SK-N-MC (cell line): ENCODE data around the gene FAM229A.
"Not testable (repeated sequence)": the region's sequence is repeated elsewhere in the genome, so short reads cannot be mapped to it uniquely, and the experiment has no call there.

Source experiments
- DNase-seq: peaks from one replicate; pipeline ENCODE4 v3.0.0-alpha.2; 2011; ENCODE audit warnings: low read depth, low spot score
- H3K27ac ChIP-seq: fragments of 200-600 bp; sonication (generic); 2 replicates; pipeline ENCODE4 v1.5.1; 2016; ENCODE audit warnings: mixed run types
- H3K36me3 ChIP-seq: fragments of 200-600 bp; sonication (generic); 2 replicates; pipeline ENCODE4 v1.6.1; 2017; ENCODE audit warnings: antibody characterized with exemption, low read length, mixed read lengths; ENCODE audit not compliant: insufficient read depth
- H3K4me3 ChIP-seq: fragments of 200-600 bp; sonication (generic); 2 replicates; pipeline ENCODE4 v1.5.1; 2016
- H3K9ac ChIP-seq: fragments of 200-600 bp; sonication (generic); 2 replicates; pipeline ENCODE4 v1.8.0; 2017; ENCODE audit warnings: mixed run types, mixed read lengths; ENCODE audit not compliant: insufficient read length
- H3K9me3 ChIP-seq: fragments of 200-600 bp; sonication (generic); 2 replicates; pipeline ENCODE4 v1.6.1; 2017; ENCODE audit warnings: low read depth, mild to moderate bottlenecking, antibody characterized with exemption, low read length, moderate library complexity, mixed read lengths
- EZH2 ChIP-seq: fragments of 200-600 bp; sonication (generic); IDR thresholded peaks from one replicate; pipeline ENCODE4 v1.6.1; 2017; ENCODE audit warnings: antibody characterized with exemption
- FOXP2 ChIP-seq: optimal IDR thresholded peaks from 2 replicates; pipeline ENCODE3; 2011; ENCODE audit warnings: mild to moderate bottlenecking, moderate library complexity; ENCODE audit not compliant: insufficient read depth; ENCODE audit errors: extremely low read length, control extremely low read depth
- POLR2AphosphoS5 ChIP-seq: IDR thresholded peaks from 2 replicates; pipeline ENCODE4 v1.6.1; 2012; ENCODE audit warnings: mild to moderate bottlenecking, low read depth, low read length, borderline replicate concordance

FAM229A gene

DNA sequence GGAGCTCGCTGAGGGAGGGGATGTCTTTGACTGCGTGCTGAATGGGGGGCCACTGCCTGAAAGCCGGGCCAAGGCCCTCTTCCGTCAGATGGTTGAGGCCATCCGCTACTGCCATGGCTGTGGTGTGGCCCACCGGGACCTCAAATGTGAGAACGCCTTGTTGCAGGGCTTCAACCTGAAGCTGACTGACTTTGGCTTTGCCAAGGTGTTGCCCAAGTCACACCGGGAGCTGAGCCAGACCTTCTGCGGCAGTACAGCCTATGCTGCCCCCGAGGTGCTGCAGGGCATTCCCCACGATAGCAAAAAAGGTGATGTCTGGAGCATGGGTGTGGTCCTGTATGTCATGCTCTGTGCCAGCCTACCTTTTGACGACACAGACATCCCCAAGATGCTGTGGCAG lies 1.4 kb upstream of the FAM229A start:
- Histone ChIP-seq H3K36me3 (peaks cover 16% of the 10 kb centered on the region; the same call in 1 of the 2 replicates), H3K27ac (no peak overlapping the region), H3K4me3 (no peak overlapping the region), H3K9ac (no peak overlapping the region), H3K9me3 (no peaks in the 10 kb centered on the region)
- TF ChIP-seq POLR2AphosphoS5 (no peak), EZH2 (no peak), FOXP2 (no peak)
- DNase-seq, result no peak

DNA sequence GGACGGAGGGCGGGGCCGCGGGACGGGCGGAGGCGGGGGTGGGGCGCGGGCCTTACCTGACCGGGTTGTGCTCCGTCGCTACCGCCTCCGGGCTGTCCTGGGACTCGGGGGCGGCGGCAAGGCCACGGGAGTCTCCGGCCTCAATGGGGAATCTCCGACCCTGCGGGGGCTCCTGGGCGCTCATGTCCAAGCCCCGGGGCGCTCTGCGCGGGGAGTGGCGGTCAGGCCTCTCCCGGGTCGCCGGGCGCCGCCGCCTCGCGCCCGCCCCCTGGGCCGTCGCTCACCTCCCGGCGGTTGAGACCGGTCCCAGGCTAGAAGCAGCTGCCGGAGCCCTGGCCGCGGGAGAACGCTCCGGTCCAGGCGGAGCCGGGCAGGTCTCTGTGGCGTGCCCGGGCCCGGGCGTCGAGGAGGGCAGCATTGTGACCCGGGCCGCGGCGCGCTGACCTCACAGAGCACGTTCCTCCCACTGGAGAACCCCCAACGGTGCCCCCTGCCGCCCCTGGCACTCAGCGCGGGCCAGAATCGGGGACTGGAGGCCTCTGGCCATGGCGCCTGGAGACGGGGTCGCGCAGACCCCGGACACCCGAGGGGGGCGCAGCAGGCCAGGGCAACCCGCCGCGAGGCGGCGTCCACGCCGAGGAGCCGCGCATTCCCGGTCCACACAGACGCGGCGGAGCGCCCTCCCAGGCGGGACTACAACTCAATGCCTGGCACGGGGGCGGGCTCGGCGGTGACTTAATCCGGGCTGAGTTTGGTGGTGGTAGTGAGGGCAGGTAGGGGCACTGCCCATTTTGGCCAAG lies 411 bp downstream of the FAM229A start:
- no peak for TF ChIP-seq FOXP2
- peak; percentile 26; the same call in 1 of the 2 replicates for TF ChIP-seq POLR2AphosphoS5
- no peak for TF ChIP-seq EZH2
- Histone ChIP-seq H3K9ac (no peak overlapping the region), H3K4me3 (no peak overlapping the region), H3K27ac (no peak overlapping the region), H3K9me3 (no peaks in the 10 kb centered on the region), H3K36me3 (peaks cover 6% of the 10 kb centered on the region; the same call in 1 of the 2 replicates)
- no peak for DNase-seq

DNA sequence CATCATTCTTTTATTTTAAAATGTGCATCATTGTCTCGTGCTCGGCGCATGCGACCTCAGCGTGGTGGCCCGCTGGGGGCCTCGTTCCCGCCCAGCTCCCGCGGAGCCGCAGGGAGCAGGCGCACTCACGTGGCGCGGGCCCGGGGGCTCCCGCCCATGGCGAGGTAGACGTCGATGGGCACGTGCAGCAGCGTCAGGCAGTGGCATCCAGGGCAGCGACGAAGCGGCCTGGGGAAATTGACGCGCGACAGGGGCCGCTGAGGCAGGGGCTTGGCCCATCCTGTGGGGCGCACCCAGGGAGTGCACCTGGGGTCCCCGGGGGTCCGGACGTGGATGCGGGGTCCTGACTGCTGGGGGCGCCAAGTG lies 994 bp downstream of the FAM229A start:
- peaks cover 3% of the 10 kb centered on the region; the same call in 1 of the 2 replicates for H3K36me3 ChIP-seq
- no peak for TF ChIP-seq FOXP2
- no peak for TF ChIP-seq EZH2
- TF ChIP-seq POLR2AphosphoS5, result no peak
- no peak overlapping the region for H3K4me3 ChIP-seq

DNA sequence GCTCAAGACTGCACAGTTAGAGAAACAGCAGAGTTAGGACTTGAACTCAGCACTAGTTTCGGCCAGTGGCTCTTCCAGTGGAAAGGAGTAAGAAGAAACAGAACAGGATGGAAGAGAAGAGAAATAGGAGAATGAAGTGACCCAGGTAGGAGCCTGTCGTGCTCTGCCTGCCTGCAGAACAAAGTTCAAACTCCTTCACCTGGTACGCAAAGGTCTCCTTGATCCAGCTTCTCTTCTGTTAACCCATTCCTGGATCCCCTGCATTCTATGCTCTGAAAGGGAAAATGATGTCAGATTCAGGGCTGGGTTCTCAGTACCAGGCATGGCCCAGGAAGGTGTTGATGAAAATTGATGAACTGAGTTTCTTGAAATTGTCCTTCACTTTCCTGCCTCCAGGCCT lies 3.9 kb downstream of the FAM229A start:
- no peak for DNase-seq
- H3K36me3 ChIP-seq, result no peaks in the 10 kb centered on the region; the same call in 1 of the 2 replicates
- TF ChIP-seq FOXP2, result no peak
- TF ChIP-seq POLR2AphosphoS5, result no peak
- no peak for TF ChIP-seq EZH2
- H3K27ac ChIP-seq, result no peak overlapping the region
- no peak overlapping the region for H3K4me3 ChIP-seq
- no peak overlapping the region for H3K9ac ChIP-seq
- H3K9me3 ChIP-seq, result no peaks in the 10 kb centered on the region

More for the DNA sequence above, 994 bp downstream of the FAM229A start:
- Histone ChIP-seq H3K9me3 (no peaks in the 10 kb centered on the region), H3K27ac (no peak overlapping the region), H3K9ac (no peak overlapping the region)
- DNase-seq, result no peak

DNA sequence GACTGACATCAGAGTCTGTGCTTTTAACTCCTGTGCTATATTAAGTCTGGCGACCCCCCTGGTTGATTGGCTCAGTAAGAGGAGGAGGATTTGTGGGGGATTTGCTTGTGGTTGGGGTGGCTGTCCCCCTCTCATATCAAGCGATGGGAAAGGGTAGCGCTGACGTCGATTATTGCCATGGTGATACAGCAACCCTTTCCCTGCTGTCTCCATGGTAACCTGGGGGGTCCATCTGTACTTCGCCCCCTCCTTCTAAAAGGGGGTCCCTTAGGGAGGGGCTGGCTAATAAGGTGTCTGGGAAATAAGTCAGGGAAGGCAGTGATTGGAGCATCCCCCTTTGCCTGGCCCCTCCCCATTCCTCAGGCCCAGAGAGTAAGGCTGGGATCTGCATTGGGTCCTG lies 4.7 kb downstream of the FAM229A start:
- H3K4me3 ChIP-seq, result no peak overlapping the region
- DNase-seq, result no peak
- H3K9ac ChIP-seq, result no peak overlapping the region
- H3K27ac ChIP-seq, result no peak overlapping the region
- TF ChIP-seq FOXP2, result no peak
- no peak for TF ChIP-seq POLR2AphosphoS5
- no peak for TF ChIP-seq EZH2
- no peaks in the 10 kb centered on the region for H3K9me3 ChIP-seq
- H3K36me3 ChIP-seq, result no peaks in the 10 kb centered on the region

DNA sequence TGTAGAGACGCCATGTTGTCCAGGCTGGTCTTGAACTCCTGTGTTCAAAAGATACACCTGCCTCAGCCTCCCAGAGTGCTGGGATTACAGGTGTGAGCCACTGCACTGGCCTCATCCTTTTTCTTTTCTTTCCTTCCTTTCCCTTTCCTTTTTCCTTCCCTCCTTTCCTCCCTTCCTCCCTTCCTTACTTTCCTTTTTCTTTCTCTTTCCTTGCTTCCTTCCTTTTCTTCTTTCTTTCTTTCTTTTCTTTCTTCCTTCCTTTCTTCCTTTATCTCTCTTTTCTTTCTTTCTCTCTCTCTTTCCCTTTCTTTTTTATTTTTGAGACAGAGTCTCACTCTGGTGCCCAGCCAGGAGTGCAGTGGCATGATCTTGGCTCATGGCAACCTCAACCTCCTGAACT lies 5.8 kb downstream of the FAM229A start:
- no peak overlapping the region for H3K9ac ChIP-seq
- H3K4me3 ChIP-seq, result no peak overlapping the region
- no peak overlapping the region for H3K27ac ChIP-seq
- H3K36me3 ChIP-seq, result no peaks in the 10 kb centered on the region
- H3K9me3 ChIP-seq, result no peaks in the 10 kb centered on the region
- no peak for DNase-seq
- TF ChIP-seq POLR2AphosphoS5 (no peak), FOXP2 (no peak), EZH2 (no peak)

DNA sequence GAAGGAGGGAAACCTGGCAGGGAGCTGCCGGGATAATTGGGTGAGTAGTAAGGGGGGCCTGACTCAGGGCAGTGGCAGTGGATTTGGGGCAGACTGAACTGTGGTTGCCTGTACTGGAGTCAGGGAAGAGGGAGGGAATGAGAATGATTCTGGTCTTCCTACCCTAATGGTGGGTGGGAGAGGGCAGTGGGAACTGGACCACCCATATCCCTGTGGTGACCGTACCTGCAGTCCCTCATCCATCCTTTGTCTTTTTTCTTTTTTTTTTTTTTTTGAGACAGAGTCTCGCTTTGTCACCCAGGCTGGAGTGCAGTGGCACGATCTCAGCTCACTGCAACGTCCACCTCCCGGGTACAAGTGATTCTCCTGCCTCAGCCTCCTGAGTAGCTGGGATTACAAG lies 6.5 kb downstream of the FAM229A start:
- H3K4me3 ChIP-seq, DNase-seq, H3K36me3 ChIP-seq, H3K9me3 ChIP-seq, H3K27ac ChIP-seq, H3K9ac ChIP-seq: not testable (repeated sequence)

DNA sequence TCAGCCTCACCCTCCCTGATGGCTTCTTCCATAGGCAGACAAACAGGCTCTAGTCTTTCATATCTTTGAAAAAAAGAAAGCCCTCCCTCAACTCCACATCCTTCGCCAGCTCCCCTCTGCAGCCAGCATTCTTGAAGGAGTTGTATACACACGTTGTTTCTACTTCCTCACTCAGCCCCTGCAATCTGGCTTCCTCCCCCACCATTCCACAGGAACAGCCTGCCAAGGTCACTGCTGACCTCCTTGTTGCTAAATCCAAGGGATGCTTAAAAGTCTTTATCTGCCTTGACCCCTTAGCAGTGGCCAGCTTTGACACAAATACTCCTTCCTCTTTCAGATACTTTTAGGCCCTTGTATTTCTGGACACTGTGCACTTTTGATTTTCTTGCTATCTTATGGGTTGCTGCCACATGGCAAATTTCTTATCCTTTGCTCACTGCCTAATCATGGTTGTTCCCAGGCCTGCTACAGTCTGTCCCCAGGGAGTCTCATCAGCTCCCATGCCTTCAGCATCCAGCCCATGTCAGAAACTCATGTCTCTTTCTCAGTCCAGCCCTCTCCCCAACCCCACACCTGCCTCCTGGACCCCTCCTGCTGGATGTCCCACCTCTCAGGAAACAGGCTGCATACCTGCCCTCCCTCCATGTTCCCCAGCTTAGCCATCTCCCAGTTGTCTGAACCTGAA lies 8.3 kb downstream of the FAM229A start:
- no peak for DNase-seq
- H3K4me3 ChIP-seq, result no peak overlapping the region
- no peak overlapping the region for H3K9ac ChIP-seq
- H3K9me3 ChIP-seq, result peaks cover 3% of the 10 kb centered on the region; the same call in 1 of the 2 replicates
- TF ChIP-seq FOXP2, result no peak
- no peak for TF ChIP-seq EZH2
- TF ChIP-seq POLR2AphosphoS5, result no peak
- H3K36me3 ChIP-seq, result no peaks in the 10 kb centered on the region
- no peak overlapping the region for H3K27ac ChIP-seq
